GM21619 (cell line): ENCODE measurements around the gene NTM.

ENCODE experiments used
- ATAC-seq: cut with Tn5 transposase; IDR thresholded peaks from one replicate; pipeline ENCODE4 v1.9.1; 2021; ENCODE audit not compliant: unreplicated experiment

The NTM gene

DNA sequence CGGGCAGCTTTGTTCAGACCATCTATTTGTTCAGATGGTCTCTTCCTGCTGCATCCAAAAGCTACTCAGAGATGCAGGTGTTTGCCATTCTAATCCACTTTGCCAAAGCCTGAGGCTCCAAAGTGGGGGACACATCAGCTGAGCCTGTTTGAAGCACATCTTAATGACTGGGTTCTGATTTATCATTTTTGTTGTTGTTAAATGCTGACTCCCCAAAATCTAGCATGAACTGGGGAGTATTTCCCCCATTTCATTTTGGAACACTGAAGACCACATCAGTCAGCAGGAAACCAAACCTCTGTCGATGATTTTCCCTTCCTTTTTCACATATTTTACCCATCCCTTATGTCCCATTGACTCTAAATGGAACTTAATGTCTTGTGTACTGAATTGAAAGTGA is 262.6 kb downstream of the NTM start:
- ATAC-seq, result no peak

DNA sequence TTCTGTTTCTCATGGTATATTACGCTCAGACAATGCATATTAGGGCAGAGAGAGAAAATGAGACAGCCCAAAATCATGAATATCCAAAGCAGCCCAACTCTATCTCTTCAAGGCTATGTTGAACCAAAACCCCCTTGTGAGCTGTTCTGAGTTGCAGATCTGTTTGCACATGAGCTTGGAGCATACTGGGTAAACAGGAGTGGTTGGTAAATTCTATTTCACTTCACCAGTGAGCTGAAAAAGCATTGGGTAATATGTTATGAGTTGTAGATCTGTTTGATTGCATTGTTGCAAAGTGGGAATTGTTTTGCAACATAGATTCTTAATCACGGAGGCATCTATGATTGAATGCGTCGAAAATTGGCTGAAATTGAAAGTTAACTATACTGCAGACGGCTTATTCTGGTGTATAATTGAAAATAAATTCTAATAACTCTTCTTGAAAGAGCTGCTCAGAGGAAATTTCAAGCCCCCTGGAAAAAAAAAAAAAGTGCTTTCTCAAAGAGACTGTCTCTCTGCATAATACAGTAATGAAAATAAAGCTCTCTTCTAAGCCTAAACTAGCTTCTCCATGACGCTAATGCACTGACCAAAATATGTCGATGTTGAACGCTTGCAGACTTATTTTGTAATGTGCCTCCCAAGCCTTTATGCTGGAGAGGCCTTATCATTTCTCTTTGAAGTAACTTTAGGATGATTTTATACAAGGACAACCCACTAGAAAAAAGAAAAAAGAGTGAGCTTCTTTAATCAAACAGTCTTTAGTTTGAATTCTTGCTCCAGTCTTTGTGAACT is 263.7 kb downstream of the NTM start:
- ATAC-seq, result no peak

DNA sequence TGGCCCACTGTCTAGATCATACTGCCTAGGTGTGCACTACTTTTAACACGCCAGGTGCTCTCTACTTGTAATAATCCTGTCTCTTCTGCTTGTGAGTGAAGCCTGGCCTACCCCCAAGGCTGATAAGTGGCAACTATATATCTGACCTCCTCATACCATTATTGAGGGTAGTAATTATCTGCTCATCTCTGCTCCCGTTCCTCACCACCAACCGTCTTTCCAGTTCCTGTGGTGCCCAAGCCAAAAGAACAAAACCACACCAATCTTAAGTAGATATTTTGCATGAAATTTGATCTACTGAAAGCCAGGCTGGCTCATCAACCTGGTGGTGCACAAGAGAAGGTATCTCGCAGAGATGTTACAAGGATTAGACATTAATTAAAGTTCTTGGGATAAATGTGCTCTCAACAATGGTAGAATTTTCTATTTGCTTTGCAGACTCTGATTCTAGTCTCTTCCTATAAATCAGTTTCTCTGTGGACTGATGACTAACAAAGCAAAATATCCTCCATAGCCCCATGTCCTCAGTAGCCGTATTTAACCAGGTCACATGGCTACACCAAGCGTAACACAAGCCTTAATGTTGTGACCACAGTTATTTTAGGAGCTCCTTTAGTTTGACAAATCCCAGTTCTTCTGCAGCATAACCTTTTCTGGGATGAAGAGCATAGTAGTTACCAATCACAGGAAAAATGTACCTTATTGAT is 267.2 kb downstream of the NTM start:
- ATAC-seq, result no peak

DNA sequence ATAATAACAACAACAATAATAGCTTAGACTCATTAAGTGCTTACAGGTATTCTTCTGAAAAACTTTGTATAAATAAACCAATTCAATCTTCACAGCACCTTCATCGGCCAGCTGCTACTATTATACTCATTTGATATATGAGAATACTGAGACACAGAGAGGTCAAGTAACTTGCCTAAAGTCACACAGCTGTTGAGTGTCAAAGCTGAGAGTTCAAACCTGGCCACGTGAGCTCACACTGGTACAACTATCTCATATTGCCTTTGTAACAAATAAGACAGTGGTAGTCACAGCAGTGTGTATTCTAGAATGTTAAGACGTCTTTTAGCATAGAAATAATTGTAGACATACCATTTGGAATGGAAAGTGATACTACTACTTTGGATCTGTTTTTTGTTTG is 268.5 kb downstream of the NTM start:
- ATAC-seq, result no peak

DNA sequence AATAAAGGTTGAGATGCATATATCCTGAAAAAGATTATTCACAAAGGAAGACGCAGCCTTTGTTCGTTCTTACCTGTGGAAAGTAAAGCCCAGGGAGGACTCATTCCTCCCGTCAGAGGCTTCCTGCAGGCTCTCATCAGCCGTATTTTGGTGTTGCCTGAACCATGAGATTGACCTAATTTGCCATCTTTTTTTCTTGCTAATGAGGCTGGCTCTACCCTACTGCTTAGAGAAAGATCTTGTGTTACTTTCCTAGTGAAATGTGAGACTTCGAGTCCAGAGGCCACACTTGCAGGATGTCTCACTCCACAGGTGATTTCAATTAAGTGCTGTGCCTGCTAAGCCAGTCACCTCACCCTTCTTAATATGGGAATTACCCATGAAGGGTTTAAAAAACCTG is 269.9 kb downstream of the NTM start:
- no peak for ATAC-seq

DNA sequence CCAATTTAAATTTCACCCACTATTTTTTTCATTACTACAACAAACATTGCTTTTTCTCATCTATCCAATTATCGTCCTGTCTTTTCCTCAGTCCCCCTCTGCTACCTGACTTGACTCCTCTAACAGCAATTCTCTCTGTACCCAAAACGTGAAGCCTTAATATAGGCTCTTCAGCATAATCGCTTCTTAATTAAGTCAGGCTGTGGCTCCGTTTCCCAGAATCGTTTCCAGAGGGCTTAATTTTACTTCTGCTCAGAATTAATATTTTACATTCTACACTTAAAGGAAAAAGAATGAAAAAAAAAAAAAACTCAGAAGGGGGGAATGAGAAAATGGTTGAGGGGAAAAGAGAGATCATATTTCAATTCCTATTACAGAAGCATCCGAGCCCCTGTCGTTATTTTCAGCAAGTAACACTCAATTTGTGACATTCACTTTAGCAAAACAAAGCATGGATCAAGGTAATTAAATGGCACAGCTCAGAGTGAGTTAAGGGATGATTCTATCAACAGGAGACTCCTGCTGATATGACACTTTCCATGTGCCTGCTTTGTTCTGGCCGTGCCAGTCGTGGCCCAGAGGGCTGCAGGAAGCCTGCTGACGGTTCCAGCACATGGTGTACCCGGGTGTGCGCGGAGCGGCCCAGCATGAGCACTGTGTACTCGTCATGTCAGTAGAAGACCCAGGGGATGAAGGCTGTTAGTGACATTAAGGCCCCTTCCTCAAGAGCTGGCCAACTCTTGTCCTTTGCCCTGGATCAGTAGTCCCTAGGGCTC is 272.5 kb downstream of the NTM start:
- ATAC-seq, result no peak

DNA sequence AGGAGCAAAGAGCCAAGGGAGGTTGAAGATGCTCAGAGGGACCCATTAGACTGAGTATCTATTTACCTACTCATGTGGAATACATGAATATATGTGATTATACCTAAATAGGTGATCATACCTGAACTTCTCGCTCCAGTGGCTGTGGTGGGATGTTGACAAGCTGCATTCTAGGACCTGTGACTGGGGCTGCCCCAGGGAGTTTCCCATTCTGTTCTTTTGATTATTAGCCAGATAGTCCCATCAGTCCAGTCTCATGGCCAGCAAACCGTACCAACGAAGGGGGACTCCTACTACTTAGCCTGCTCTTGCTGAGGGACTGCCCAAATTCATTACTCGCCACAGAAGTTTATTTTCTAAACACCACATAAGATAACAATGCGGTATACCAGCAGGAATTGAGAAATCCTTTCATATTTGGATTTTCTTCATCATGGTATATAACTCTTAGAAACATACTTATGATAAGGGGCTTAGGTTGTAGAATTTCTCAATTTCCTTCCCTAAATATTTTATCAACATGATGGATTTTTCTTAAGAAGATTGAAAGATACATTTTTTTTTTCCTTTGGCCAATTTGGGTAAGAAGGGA is 273.9 kb downstream of the NTM start:
- ATAC-seq, result no peak

DNA sequence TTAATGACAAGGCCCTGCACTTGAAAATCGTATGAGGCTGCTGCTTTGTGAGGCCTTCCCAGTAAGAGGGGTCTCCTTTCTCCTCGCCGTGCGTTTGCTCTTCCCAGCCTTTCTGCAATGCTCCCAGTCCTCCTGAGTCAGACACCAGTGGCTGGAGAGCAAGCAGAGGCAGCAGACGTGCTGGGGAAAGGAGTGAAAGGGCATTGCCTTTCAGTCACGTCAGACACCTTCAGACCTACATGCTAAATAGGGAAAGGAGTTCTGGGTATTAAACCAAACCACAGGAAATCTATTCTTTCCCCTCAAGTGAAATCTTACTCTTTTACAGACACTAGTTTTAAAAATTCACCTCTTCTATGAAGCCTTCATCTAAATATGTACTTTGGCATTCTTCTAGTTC is 274.8 kb downstream of the NTM start:
- no peak for ATAC-seq

DNA sequence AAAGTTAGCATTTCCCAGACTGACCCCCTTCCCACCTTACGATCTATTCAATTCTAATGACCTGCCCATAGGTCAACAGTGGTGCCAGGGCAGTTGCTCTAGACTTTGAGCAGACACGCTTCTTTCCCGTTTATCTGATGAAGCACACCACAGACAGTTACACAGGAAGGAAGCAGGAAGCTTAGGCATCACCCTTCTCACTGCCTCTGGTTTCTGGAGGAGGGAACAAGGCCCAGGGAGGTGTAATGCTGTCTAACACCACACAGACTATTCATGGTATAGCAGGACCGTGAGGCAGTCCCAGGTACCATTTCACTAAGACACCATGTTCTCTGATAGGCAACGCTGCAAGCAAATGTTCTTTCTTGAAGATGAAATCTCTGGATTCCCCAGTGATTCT is 279.4 kb downstream of the NTM start:
- no peak for ATAC-seq

DNA sequence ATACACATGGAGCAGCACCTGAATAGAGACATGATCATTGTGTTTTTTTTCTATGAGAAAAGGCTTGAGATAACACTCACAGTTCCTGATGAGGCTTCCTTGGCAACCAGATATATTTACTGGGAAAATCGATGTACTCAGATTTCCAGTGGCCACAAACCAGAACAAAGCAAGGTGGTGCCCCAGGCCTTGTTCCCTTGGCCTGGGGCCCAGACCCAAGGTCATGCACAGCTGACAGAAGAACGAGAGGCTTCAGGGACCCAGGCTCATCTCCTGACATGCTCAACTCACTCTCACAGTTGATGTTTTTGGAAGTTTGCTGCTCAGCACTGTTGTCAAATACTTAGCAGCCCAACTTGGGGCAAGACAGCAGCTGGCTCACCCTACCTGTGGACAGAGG is 281.8 kb downstream of the NTM start:
- no peak for ATAC-seq

DNA sequence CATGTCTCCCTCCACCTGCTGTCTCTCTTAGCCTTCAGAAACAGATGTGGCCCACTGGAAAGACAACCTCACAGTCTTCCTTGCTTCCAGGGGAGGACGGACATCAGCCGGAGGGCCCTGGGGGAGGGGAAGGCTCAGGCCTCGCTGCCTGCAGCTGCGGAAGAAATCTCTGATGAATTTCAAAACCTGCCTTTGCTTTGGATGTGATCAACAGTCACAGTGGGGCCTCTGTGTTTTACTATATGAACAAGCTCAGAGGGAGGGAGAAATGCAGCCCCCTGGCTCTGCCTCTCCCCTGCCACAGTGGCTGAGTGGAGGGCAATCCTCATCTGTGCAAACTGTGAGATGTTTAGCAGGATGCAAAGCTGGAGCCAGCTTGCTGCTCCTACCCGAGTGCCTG is 282.8 kb downstream of the NTM start:
- ATAC-seq, result no peak

DNA sequence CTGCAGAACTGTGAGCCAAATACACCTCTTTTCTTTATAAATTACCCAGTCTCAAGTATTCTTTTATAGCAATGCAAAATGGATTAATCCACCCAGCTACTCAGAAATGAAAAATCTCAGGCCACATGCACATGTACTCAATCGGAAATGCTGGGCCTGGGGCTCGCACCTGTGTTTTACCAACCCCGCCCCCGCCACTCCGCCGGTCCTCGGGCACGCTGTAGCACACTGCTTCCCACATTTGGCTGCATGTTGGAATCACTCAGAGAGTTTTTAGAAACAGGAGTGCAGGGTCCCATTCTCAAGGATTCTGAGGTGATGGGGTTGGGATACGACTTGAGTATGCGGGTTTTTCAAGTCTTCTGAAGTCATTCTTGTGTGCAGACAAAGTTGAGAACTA is 284.4 kb downstream of the NTM start:
- ATAC-seq, result no peak

DNA sequence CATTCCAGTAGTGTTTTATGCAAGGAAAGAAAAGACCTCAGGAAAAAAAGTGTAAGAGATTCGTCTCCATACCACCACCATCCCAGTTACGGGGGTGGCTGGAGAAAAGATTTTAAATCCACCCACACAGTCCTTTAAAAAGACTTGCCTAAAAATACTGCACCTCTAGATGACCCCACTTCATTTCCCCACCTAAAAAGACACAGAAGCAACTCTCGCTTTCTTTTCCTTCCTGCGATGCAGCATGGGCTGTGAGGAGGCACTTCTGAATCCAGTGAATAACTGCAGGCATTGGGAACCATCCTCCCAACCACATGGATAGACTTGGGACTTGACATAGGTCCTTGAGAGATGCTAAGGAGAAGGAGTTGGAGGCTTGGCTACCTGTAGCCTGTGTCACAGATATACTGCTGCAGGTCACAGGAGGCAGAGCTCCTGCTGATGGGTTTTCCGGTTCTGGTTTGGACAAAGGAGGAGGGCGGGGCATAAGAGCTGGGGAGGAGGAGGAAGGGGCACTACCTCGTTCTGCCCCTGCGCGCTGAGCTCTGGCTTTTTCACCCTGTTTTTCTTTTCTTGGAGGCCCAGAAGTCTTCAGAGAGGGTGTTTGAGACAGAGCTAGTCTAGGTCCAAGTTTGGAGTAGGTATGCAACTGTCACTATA is 285.9 kb downstream of the NTM start:
- ATAC-seq, result no peak

DNA sequence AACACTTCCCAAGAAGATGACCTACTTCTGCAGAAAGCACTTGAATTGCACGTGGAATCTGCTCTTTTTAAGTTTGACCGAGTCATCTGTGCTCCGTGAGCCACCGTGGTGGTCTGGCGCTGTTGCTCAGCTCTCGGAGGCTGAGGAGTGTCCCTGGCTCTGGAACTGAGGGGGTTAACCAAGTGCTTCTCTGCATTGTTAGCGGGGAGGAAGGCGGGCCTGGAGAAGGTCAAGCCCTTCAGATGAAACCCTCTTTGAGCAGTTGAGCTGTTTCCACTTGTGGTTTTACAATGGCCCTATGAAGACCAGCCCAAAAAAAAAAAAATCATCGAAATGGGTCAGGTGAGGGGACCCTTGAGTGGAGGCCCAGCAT is 286.4 kb downstream of the NTM start:
- ATAC-seq, result no peak

DNA sequence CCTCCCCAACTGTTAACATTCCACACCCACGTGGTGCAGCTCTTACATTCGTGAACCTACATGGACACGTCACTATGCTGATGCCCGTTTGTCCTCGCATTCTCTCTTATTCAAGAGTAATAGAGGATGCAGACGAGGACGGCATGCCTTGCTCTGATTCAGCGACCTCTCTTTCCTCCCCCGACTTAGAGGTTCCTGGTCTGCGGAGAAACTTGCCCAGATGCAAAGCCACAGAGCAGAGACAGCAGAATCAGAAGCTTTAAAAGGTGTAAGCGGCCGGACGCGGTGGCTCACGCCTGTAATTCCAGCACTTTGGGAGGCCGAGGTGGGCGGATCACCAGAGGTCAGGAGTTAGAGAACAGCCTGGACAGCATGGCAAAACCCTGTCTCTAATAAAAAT is 288.0 kb downstream of the NTM start:
- ATAC-seq, result no peak

DNA sequence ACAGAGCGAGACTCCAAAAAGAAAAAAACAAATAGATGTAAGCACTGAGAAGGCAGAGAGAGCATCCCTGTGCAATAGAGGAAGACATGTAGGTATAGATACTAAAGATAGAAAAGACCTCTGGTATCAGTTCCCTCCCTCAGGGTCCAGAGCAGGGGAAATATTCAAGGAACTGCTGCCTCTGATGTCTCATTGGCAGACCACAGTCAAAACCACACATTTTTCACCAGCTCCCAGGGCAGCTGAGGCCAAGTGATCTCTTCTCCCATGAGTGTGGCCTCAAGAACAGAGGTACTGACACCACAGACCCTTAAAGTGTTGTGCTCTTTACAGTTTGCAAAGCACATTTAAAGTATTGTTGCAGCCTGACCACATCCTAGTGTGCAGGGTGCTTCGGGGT is 288.5 kb downstream of the NTM start:
- no peak for ATAC-seq

DNA sequence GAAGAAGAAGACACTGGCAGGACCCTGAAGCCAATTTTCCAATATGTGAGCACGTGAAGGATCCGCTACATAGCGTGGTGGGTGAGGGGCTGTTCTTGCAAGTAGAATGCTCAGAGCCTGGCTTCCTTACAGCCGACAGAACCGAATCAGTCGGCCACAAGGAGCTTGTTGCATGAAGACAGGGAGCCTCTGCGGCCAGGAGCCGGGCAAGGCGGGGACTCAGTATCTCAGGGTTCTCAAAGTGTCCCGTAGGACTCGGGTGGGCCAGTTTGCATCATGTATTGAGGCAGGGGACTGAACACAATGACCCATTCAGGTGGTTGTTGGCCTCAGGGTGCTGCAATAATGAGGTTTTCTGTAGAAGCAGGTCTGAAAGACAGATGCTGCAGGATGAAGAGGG is 289.5 kb downstream of the NTM start:
- ATAC-seq, result no peak

DNA sequence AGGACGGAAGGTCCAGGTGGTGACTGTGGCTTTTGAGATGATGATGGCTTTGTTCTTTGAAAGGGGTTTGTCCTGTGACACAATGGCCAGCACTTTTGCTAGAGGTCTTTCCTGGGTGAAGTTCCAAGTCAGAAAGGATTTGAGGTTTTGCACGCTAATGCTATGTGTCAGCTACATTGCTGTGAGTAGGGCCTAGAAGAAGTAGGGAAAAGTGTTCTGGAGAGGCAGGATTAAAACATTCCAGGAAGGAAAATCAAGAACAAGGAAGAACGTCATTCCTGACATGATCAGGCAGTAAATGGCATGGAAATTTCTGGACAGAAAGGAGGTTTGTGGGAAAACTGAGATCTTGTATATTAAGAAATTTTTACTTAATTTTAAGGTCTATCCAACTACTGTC is 290.7 kb downstream of the NTM start:
- no peak for ATAC-seq

DNA sequence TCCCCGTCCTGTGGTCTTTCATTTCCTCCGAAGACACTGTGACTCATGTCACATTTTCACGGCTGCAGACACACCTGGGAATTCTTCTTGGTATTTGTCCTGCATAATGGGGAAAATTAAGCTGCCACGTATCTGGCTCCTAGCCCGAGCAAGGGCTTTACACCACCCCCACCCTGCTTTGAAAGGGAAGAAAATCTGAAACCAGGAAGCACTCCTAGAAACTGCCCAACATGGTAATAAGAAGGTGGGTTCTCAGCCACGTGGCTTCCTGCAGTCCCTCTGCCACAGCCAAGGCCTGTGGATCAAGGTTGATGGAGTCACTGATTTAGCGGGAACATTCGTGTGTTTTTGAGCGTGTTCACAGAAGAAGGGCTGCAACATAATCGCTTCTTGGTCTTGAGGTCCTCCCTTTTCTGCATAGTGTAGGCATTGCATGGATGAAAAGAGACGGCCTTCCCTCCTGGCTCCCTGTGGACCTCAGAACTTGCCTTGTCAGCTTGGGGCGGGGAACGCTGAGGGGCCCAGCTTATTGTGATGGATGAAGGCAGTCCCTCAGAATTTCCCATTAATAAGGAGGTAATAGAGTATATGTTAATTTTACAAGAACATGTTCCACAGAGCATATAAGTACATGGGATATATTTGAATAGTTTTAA is 292.0 kb downstream of the NTM start:
- no peak for ATAC-seq

DNA sequence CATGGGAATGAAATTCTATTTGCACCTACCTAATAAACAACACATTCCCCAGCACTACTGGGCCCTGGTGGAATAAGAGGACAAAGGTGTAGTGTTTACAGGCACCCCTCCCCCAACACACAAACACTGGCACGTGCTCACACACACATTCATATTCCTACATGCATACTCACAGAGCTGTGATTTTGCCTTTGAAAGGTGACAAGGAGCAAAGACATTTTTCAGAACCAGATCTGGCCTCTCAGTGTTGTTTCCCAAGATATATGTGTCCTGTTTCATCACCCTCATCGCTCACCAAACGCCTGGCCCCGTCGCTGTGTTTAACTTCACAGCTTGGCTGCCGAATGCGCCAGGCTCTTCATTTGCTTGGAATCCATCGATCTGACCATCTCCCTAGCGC is 292.6 kb downstream of the NTM start:
- no peak for ATAC-seq
